ENCODE data around the gene TOE1.

Gene TOE1

GRCh38 chr1:45326627-45327623 is 13.0 kb upstream of the TOE1 start, which contains the start of gene HPDL:
HPDL (plus strand) TSS chr1:45326895; CDS start chr1:45327149, 254 bp downstream.
- no peak within 1 kb of the TSS; the same call in 1 of the 2 replicates for H3K27ac ChIP-seq (ENCODE audit: extremely low read depth, low read depth, low read length)
- no peak within 1 kb of the TSS; the same call in 1 of the 2 replicates for H3K4me3 ChIP-seq (ENCODE audit: low read depth, low read length)
- POLR2A ChIA-PET, result interaction anchor here (0.5 to 6.7 kb wide), 3 partner anchors 13 to 328 kb away, joined by 4 to 51 read pairs (median 5); partner anchors contain the start of genes MUTYH and TOE1

More at GRCh38 chr1:45326627-45327623, 13.0 kb upstream of the TOE1 start, which contains the start of gene HPDL:
- Histone ChIP-seq H3K4me1 (ENCODE audit: control insufficient read depth, insufficient read depth, low read length) (0 out of 2 replicates have a peak, but pooled peaks cover 3% of the 10 kb centered on the region), H3K9me3 (ENCODE audit: control insufficient read depth, insufficient read depth, low read depth, low read length) (no peaks in the 10 kb centered on the region), H3K36me3 (ENCODE audit: control insufficient read depth in 2 of 2, insufficient read depth in 1 of 2, low read length in 2 of 2) (peaks cover 0 to 42% of the 10 kb centered on the region in 2 experiments; a peak in 1 of 3 replicates)
- TF ChIP-seq ZNF148 (tag by site-specific recombination; IDR thresholded peaks at IDR 0.05; ENCODE audit: borderline replicate concordance), result no peak
- TF ChIP-seq SETDB1 (IDR thresholded peaks at IDR 0.05; ENCODE audit: insufficient read length, low read length), result no peak
- TF ChIP-seq ZNF394 (tag by site-specific recombination; IDR thresholded peaks at IDR 0.05; ENCODE audit: borderline replicate concordance), result no peak
- TF ChIP-seq IKZF3 (tag by site-specific recombination; IDR thresholded peaks at IDR 0.05), result no peak
- TF ChIP-seq ZNF24 (tag by site-specific recombination; IDR thresholded peaks at IDR 0.05), result no peak
- no peak for TF ChIP-seq ZNF558 (tag by site-specific recombination; IDR thresholded peaks at IDR 0.05)
- no peak for TF ChIP-seq ZNF19 (tag by site-specific recombination; IDR thresholded peaks at IDR 0.05; ENCODE audit: low read depth)
- TF ChIP-seq ZNF311 (tag by site-specific recombination; IDR thresholded peaks at IDR 0.05; ENCODE audit: borderline replicate concordance), result no peak
- no peak for TF ChIP-seq KLF1 (tag by site-specific recombination; IDR thresholded peaks at IDR 0.05)
- no peak for TF ChIP-seq ZNF629 (tag by site-specific recombination; IDR thresholded peaks at IDR 0.05)
- TF ChIP-seq ZNF2 (tag by site-specific recombination; IDR thresholded peaks at IDR 0.05), result no peak
- no peak for TF ChIP-seq ZBTB21 (tag by site-specific recombination; IDR thresholded peaks at IDR 0.05)
- TF ChIP-seq ZNF16 (tag by site-specific recombination; IDR thresholded peaks at IDR 0.05; ENCODE audit: low read depth), result no peak
- no peak for TF ChIP-seq ZNF184 (tag by site-specific recombination; IDR thresholded peaks at IDR 0.05)
- no peak for TF ChIP-seq SCRT2 (tag by site-specific recombination; IDR thresholded peaks at IDR 0.05)
- TF ChIP-seq ZNF175 (tag by site-specific recombination; IDR thresholded peaks at IDR 0.05), result no peak
- TF ChIP-seq ZNF280D (tag by site-specific recombination; IDR thresholded peaks at IDR 0.05), result no peak
- TF ChIP-seq ZNF248 (tag by site-specific recombination; IDR thresholded peaks at IDR 0.05), result no peak
- TF ChIP-seq ZNF521 (tag by site-specific recombination; IDR thresholded peaks at IDR 0.05), result no peak
- TF ChIP-seq ZNF488 (tag by site-specific recombination; IDR thresholded peaks at IDR 0.05), result no peak
- CTCF ChIA-PET, result interaction anchor here (0.5 to 0.6 kb wide), 2 partner anchors 299 to 533 kb away, joined by 3 to 4 read pairs; no protein-coding TSS in a partner anchor

All from HEK293 (cell line).